Body of pancreas (tissue), 4 donors: ENCODE measurements around the gene USP49.

Experiments used
- CTCF ChIP-seq, 7 experiments: fragments of 450-650 bp in 4 of 7; fragments of 200-600 bp in 3 of 7; sonication (generic) in 3 of 7; IDR thresholded peaks; one replicate each; pipeline ENCODE4 v1.5.1; 2016 to 2019; ENCODE audit warnings: antibody characterized with exemption in 7 of 7
- POLR2A ChIP-seq, 3 donors: fragments of 450-650 bp; IDR thresholded peaks; one replicate each; pipeline ENCODE4 v1.6.1; 2016; ENCODE audit warnings: antibody characterized with exemption in 3 of 3, mild to moderate bottlenecking in 2 of 3

- TF ChIP-seq CTCF (IDR thresholded peaks at IDR 0.05) (no peak), POLR2A (IDR thresholded peaks at IDR 0.05) (no peak)
Measured at GRCh38 chr6:41943456-41943855, 48.3 kb upstream of the USP49 start.
